ENCODE data around the gene PTPN21. TPM values are rescaled to one million over a fixed set of nuclear protein-coding genes. Genes with fewer than 3 reads are reported as not detected.

PTPN21 gene
- total RNA-seq, 1 experiment from 2014 or later, result 3.7 TPM

- in situ Hi-C loops (cut with HindIII; ENCODE audit: low pct_unique_long_range_greater_than_20kb, low sequenced_read_pairs), result no loop called here
- no peak for DNase-seq (ENCODE audit: low read depth)
Observed at GRCh38 chr14:88481794-88482193, 73.0 kb downstream of the PTPN21 start.

- in situ Hi-C loops (cut with HindIII; ENCODE audit: low pct_unique_long_range_greater_than_20kb, low sequenced_read_pairs), result no loop called here
- no peak for DNase-seq (ENCODE audit: low read depth)
Observed at GRCh38 chr14:88481059-88481458, 73.7 kb downstream of the PTPN21 start.

- in situ Hi-C loops (cut with HindIII; ENCODE audit: low pct_unique_long_range_greater_than_20kb, low sequenced_read_pairs), result no loop called here
- no peak for DNase-seq (ENCODE audit: low read depth)
Observed at GRCh38 chr14:88479574-88479987, 75.2 kb downstream of the PTPN21 start.

DNA sequence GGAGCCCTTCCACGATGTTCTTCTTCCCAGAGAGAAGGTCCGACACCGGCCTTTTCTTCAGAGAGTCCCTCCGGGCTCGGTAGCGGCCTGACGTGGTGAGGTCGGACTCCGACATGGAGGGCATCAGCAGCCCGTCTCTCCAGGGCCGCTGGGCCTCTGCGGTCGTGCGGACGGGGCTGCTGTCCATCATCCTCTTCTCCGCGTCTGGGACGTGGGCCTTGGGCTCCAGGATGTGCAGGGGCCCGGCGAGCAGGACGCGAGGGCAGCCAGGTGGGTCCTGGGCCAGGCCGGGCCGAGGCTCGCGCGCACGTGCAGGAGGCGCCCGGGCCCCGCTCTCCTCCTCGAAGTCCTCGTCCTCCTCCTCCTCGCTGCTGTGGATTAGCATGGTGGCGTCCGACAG is 75.9 kb downstream of the PTPN21 start:
- no peak for DNase-seq (ENCODE audit: low read depth)
- in situ Hi-C loops (cut with HindIII; ENCODE audit: low pct_unique_long_range_greater_than_20kb, low sequenced_read_pairs), result no loop called here

- in situ Hi-C loops (cut with HindIII; ENCODE audit: low pct_unique_long_range_greater_than_20kb, low sequenced_read_pairs), result no loop called here
- no peak for DNase-seq (ENCODE audit: low read depth)
Observed at GRCh38 chr14:88477513-88478250, 77.1 kb downstream of the PTPN21 start.

DNA sequence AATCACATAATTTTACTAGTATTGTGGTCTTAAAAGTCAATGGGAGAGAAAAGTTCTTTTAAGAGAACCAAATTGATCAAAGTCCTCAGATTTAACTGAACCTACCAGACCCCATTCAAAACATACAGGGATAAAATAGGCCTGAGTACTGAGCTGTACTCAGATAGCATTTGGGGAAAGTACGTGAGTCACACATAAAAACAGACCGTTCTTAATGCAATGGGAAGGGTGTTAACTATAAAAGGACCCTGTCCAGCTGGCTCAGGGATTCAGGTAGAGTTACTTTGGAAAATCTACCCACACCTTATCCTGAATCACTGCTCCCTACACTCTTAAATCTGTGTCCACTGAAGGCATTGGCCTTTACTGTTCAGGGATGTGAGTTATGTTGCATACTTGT is 78.0 kb downstream of the PTPN21 start:
- in situ Hi-C loops (cut with HindIII; ENCODE audit: low pct_unique_long_range_greater_than_20kb, low sequenced_read_pairs), result no loop called here
- DNase-seq (ENCODE audit: low read depth), result no peak

DNA sequence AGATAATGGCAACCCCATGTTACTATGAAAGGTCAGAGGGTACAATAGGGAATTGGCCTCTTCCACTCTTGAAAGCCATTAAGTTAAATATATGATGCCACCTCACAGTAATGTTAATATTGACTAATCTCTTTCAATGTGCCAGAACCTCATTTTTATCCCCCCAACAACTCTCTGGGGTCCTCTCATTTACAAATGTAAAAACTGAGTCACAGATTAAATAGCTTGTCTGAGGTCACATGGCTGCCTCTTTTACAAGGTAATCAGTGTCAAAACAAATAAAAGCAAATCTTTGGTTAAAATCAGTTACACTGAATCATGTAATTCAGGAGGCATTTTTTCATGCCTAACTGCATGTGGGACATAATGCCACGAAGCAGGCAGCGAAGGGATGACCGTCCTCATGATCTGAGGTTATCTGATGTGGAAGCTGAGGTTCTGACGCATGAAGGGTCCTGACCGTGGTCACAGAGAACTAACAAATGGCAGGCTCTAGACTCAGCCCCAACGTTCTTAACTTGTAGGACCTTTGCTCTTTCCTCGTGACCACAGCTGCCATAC is 78.5 kb downstream of the PTPN21 start:
- no peak for DNase-seq (ENCODE audit: low read depth)
- in situ Hi-C loops (cut with HindIII; ENCODE audit: low pct_unique_long_range_greater_than_20kb, low sequenced_read_pairs), result no loop called here

DNA sequence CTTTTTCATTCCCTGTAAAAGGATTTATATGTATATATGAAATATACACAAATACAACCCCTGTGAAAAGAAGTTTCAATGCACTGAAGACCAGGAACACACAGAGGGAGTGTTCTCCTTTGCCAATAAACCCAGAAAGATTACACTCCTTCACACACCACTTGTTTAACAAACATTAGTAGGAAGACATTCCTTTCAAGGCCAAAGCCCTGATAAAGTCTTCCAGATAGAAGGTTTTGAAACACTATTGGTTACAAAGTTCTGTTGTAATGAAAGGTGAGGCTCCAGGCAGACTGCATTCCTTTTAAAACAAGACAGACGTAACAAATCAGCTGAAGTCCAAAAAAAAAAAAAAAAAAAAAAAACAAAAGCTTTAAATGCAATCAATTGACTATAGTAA is 81.0 kb downstream of the PTPN21 start:
- DNase-seq (ENCODE audit: low read depth), result no peak
- in situ Hi-C loops (cut with HindIII; ENCODE audit: low pct_unique_long_range_greater_than_20kb, low sequenced_read_pairs), result no loop called here

- in situ Hi-C loops (cut with HindIII; ENCODE audit: low pct_unique_long_range_greater_than_20kb, low sequenced_read_pairs), result no loop called here
- DNase-seq (ENCODE audit: low read depth), result no peak
Observed at GRCh38 chr14:88470542-88471440, 84.0 kb downstream of the PTPN21 start.

DNA sequence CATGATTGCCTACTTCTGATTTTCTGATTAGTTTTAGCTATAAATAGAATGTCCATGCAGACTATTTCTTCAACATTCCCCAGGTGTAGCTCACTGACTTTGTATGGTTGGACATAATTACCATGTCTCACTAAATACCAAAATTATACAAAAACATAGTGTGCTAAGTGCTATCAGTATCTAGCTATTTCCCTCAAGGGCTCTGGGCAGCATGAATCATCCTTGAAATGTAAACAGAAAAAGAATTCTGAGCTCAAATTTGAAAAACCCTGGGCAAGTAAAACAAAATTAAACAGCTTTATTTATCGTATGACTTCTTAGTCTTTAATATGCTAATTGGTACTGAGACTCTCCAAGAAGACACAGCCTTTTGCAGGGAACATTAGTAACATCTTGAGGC is 86.4 kb downstream of the PTPN21 start:
- DNase-seq (ENCODE audit: low read depth), result no peak
- in situ Hi-C loops (cut with HindIII; ENCODE audit: low pct_unique_long_range_greater_than_20kb, low sequenced_read_pairs), result no loop called here

DNA sequence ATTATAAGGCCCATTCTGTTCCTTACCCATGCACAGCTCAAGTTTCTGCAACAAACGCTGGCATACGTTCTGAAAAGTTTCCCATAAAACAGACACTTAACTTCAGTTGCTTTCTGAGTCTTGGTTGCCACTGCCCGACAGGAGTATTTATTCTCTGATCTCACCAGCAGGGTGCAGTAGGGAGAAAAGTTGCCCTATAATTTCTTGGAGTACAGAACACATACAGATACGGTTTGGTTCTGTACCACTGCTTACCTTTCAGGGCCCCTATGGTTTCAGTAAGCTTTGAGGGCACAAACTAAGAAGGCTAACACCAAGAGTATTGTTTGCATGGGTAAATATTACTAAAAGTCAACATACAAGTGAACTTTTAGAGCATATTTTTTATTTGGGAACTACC is 91.5 kb downstream of the PTPN21 start:
- no peak for DNase-seq (ENCODE audit: low read depth)
- in situ Hi-C loops (cut with HindIII; ENCODE audit: low pct_unique_long_range_greater_than_20kb, low sequenced_read_pairs), result no loop called here

DNA sequence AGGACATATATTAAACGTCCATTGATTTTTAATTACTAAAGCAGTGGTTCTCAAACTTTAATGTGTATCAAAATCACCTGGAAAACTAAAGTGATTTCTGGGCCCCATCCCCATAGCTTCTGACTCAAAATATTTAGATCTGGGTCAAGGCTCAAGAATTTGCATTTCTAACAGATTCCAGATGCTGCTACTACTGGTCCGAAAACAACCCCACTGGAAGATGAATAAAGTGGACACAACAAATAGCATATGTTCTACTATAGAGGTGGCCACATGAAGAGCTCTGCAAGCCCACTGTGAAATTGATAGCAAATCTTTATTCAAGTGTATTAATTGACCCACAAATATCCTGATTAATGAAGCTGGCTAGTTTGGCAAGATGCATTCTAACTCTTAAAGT is 99.9 kb downstream of the PTPN21 start:
- DNase-seq (ENCODE audit: low read depth), result no peak
- in situ Hi-C loops (cut with HindIII; ENCODE audit: low pct_unique_long_range_greater_than_20kb, low sequenced_read_pairs), result no loop called here

DNA sequence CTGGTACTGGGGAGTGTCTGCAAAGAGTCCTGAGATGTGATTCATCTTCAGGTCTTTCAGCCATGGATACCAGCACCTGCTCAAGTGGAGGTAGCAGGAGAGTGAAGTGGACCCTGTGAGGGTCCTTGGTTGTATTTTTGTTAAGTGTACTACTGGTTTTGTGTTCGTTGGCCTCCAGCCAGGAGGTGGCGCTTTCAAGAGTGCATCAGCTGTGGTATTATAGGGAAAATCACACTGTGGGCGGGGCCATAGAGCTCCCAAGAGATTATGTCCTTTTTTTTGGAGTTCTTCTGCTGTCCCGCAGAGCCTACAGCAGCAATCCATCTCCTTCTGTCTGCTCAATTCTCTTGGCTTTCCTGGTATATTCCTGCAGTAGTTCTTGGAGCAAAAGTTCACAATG is 102.6 kb downstream of the PTPN21 start:
- in situ Hi-C loops (cut with HindIII; ENCODE audit: low pct_unique_long_range_greater_than_20kb, low sequenced_read_pairs), result no loop called here
- no peak for DNase-seq (ENCODE audit: low read depth)

- DNase-seq (ENCODE audit: low read depth), result no peak
- in situ Hi-C loops (cut with HindIII; ENCODE audit: low pct_unique_long_range_greater_than_20kb, low sequenced_read_pairs), result no loop called here
Observed at GRCh38 chr14:88439088-88439487, 115.7 kb downstream of the PTPN21 start.

DNA sequence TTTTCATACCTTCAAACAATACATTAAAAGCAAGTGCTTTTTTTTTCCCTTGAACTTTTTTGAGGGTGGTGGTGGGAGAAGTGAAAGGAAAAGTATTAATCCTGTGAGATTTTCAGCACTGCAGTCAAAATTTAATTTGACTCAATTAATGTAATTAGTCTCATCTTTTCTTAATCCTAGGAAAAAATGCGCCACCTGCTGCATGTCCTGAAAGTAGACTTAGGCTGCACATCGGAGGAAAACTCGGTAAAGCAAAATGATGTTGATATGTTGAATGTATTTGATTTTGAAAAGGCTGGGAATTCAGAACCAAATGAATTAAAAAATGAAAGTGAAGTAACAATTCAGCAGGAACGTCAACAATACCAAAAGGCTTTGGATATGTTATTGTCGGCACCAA is 117.1 kb downstream of the PTPN21 start:
- in situ Hi-C loops (cut with HindIII; ENCODE audit: low pct_unique_long_range_greater_than_20kb, low sequenced_read_pairs), result no loop called here
- DNase-seq (ENCODE audit: low read depth), result no peak

DNA sequence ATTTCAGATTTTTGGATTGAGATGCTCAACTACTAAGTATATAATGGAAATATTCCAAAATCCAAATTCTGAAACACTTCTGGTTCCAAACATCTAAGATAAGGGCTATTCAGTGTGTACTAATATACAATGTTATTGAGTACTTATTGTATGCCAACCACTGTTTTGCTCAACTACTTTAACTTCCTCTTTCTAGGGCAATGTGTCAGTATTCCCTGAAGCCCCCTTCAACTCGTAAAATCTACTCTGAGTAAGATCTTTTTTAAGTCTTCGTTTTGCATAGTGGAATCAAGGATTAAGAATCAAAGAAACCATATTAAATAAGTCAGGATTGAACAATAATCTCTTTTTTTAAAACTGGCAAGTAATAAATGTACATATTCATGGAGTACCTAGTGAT is 123.8 kb downstream of the PTPN21 start:
- DNase-seq (ENCODE audit: low read depth), result no peak
- in situ Hi-C loops (cut with HindIII; ENCODE audit: low pct_unique_long_range_greater_than_20kb, low sequenced_read_pairs), result no loop called here

DNA sequence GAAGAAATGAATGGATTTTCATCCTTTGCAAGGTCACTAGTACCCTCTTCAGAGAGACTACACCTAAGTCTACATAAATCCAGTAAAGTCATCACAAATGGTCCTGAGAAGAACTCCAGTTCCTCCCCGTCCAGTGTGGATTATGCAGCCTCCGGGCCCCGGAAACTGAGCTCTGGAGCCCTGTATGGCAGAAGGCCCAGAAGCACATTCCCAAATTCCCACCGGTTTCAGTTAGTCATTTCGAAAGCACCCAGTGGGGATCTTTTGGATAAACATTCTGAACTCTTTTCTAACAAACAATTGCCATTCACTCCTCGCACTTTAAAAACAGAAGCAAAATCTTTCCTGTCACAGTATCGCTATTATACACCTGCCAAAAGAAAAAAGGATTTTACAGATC is 128.5 kb downstream of the PTPN21 start:
- no peak for DNase-seq (ENCODE audit: low read depth)
- in situ Hi-C loops (cut with HindIII; ENCODE audit: low pct_unique_long_range_greater_than_20kb, low sequenced_read_pairs), result no loop called here

DNA sequence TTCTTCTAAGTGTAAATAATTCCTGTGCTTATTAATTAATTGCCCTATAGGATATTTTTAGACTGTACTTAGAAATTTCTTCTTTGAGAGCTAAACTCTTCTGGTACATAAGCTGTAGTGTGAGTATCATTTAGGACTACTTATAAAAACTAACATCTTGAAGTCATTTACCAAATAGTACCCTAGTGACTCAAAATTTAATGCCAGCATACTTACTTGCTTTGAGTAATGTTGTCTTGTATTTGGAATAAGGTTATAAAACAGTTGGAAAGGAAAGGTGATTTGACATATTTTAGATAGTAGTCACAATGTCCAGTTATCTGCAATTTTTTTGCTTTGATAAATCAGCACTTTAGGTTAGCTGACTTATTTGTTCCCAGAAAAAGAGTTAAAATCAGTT is 130.2 kb downstream of the PTPN21 start:
- DNase-seq (ENCODE audit: low read depth), result no peak
- in situ Hi-C loops (cut with HindIII; ENCODE audit: low pct_unique_long_range_greater_than_20kb, low sequenced_read_pairs), result no loop called here

DNA sequence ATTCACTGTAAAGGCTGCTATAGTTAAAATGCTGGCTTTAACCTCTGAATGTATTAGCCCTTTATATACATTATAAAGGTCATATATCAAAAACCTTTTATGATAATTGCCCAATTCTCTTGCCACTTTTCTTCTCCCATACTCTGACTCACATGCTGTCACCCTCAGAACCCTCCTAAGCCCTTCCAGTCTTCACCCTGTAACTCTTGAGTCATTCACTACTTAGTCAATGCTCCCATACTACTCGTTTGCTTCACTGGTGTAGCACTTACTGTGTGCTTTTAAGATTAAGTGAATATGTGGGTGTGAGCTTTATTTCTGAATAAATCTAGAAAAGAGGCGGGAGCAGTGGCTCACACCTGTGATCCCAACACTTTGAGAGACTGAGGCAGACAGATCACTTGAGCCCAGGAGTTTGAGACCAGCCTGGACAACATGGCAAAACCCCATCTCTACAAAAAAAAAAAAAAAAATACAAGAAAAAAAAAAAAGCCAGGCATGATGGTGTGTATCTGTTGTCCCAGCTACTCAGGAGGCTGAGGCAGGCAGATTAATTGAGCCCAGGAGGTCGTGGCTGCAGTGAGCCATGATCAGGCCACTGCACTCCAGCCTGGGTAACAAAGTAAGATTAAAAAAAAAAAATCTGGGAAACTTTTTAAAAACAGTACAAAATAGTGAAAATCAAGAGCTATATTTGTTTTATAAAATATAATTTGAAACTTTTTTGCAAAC is 131.7 kb downstream of the PTPN21 start:
- in situ Hi-C loops (cut with HindIII; ENCODE audit: low pct_unique_long_range_greater_than_20kb, low sequenced_read_pairs), result no loop called here
- no peak for DNase-seq (ENCODE audit: low read depth)
